K562 (cell line): ENCODE results near the gene SLC25A4. TPM values are rescaled to one million over a fixed set of nuclear protein-coding genes. Genes with fewer than 3 reads are reported as not detected.

Experiments
- ATAC-seq: fragments of 200-7000 bp; cut with Tn5 transposase; 3 replicates; pipeline ENCODE4 v1.9.1; 2020; ENCODE audit warnings: moderate library complexity
- BruUV-seq: library from RNA; stranded (reverse); fragments of 400-500 nt; replicated peaks from 2 replicates; lab custom pipeline; 2021; lab: Mats Ljungman, UMichigan
- CTCF ChIA-PET: fragments of 300-600 bp; formaldehyde crosslinking; extraction: SDS; loops from one replicate; lab custom pipeline; 2021; ENCODE audit warnings: low intra/inter-chr PET ratio; lab: Yijun Ruan, JAX
- POLR2A ChIA-PET: fragments of 300-600, 350-650 bp; sonication (Branson Sonifier 250); formaldehyde crosslinking; extraction: SDS; loops from one replicate; lab custom pipeline; 2021; ENCODE audit warnings: antibody characterized with exemption, inconsistent platforms; lab: Yijun Ruan, JAX
- DNase-seq, 4 experiments: peaks; one replicate each; pipeline versions ENCODE4 v3.0.0 to v3.0.0-alpha.2; 2011 to 2018; ENCODE audit warnings: low spot score in 3 of 4, mixed read lengths in 3 of 4; ENCODE audit errors: extremely low read depth in 1 of 4
- FAIRE-seq: peaks from 2 replicates; lab custom pipeline; 2011; peaks lifted over from hg19 to GRCh38; lab: Jason Lieb, UNC
- H2AFZ ChIP-seq: 2 replicates; pipeline ENCODE4 v1.6.0; 2011; ENCODE audit warnings: low read depth, low read length, control low read depth, inconsistent platforms
- H3K27ac ChIP-seq: fragments of 200-600 bp; 3 replicates; pipeline ENCODE4 v1.8.0; 2011; ENCODE audit warnings: low read depth, mild to moderate bottlenecking, control low read depth, inconsistent platforms, low read length, moderate library complexity, mixed read lengths; ENCODE audit errors: extremely low read depth
- H3K27me3 ChIP-seq, 2 experiments: fragments of 300-600 bp in 1 of 2; 2 replicates in 1 of 2; 3 replicates in 1 of 2; pipeline versions ENCODE4 v1.6.0 to v1.8.0; 2011; ENCODE audit warnings: inconsistent platforms in 2 of 2, low read length in 2 of 2, mild to moderate bottlenecking in 1 of 2, mixed read lengths in 1 of 2, moderate library complexity in 1 of 2; ENCODE audit not compliant: control insufficient read depth in 2 of 2, insufficient read depth in 2 of 2
- H3K36me3 ChIP-seq: fragments of 300-600 bp; 3 replicates; pipeline ENCODE4 v1.8.0; 2011; ENCODE audit warnings: mild to moderate bottlenecking, low read length, inconsistent platforms; ENCODE audit not compliant: control insufficient read depth, insufficient read depth
- H3K4me1 ChIP-seq, 2 experiments: fragments of 200-600 bp in 1 of 2; replicated peaks in 1 of 2; 2 replicates in 1 of 2; 3 replicates in 1 of 2; pipeline versions ENCODE4 v1.5.1 to v1.8.0; 2011; ENCODE audit warnings: inconsistent platforms in 2 of 2, low read length in 2 of 2, mild to moderate bottlenecking in 1 of 2, mixed read lengths in 1 of 2, moderate library complexity in 1 of 2; ENCODE audit not compliant: control insufficient read depth in 2 of 2, insufficient read depth in 2 of 2
- H3K4me2 ChIP-seq: 2 replicates; pipeline ENCODE4 v1.6.1; 2011; ENCODE audit warnings: low read length, control low read depth, inconsistent platforms, mixed read lengths; ENCODE audit not compliant: insufficient read depth
- H3K4me3 ChIP-seq: fragments of 200-600 bp; sonication (generic), shearing (Covaris generic); 2 replicates; pipeline ENCODE4 v1.5.1; 2016; ENCODE audit warnings: control low read depth, inconsistent platforms
- H3K79me2 ChIP-seq: fragments of 200-600 bp; 3 replicates; pipeline ENCODE4 v1.8.0; 2011; ENCODE audit warnings: low read length, inconsistent platforms; ENCODE audit not compliant: control insufficient read depth, insufficient read depth
- H3K9ac ChIP-seq, 2 experiments: 2 replicates each; pipeline versions ENCODE4 v1.6.0 to v1.6.1; 2011; ENCODE audit warnings: low read depth in 2 of 2, low read length in 2 of 2, control low read depth in 1 of 2, inconsistent platforms in 1 of 2, mild to moderate bottlenecking in 1 of 2, mixed read lengths in 1 of 2; ENCODE audit not compliant: insufficient read depth in 1 of 2
- H3K9me1 ChIP-seq: one replicate; pipeline ENCODE4 v1.6.0; 2011; ENCODE audit warnings: inconsistent platforms, mild to moderate bottlenecking, low read length, moderate library complexity; ENCODE audit not compliant: control insufficient read depth, insufficient read depth
- H3K9me3 ChIP-seq: replicated peaks from 2 replicates; pipeline ENCODE4 v1.5.1; 2011; ENCODE audit warnings: low read depth, low read length, inconsistent platforms; ENCODE audit not compliant: control insufficient read depth, insufficient read depth
- H4K20me1 ChIP-seq: replicated peaks from 2 replicates; pipeline ENCODE4 v1.6.1; 2011; ENCODE audit warnings: low read length, inconsistent platforms, mixed read lengths; ENCODE audit not compliant: control insufficient read depth, insufficient read depth
- ARID1B ChIP-seq: fragments of 450-650 bp; IDR thresholded peaks from 2 replicates; pipeline ENCODE4 v1.6.1; 2016; ENCODE audit warnings: antibody characterized with exemption, mild to moderate bottlenecking, inconsistent platforms
- C11orf30 ChIP-seq: fragments of 450-650 bp; IDR thresholded peaks from 2 replicates; pipeline ENCODE4 v1.6.1; 2016; ENCODE audit warnings: low read depth, mild to moderate bottlenecking
- CBFA2T2 ChIP-seq: fragments of 450-650 bp; conservative IDR thresholded peaks from 2 replicates; pipeline ENCODE4 v1.6.1; 2017; ENCODE audit warnings: mild to moderate bottlenecking
- CBFA2T3 ChIP-seq: fragments of 450-650 bp; IDR thresholded peaks from 2 replicates; pipeline ENCODE4 v1.6.1; 2017
- CXXC5 ChIP-seq: fragments of 250-450 bp; sonication (Bioruptor Pico); IDR thresholded peaks from 2 replicates; pipeline ENCODE4 v1.8.0; 2022; ENCODE audit warnings: inconsistent platforms, mild to moderate bottlenecking, moderate library complexity
- GTF2F1 ChIP-seq: IDR thresholded peaks from 2 replicates; pipeline ENCODE4 v1.6.1; 2011; ENCODE audit warnings: low read depth, low read length, improper control_type of control experiment
- GTF3C2 ChIP-seq: IDR thresholded peaks from 3 replicates; pipeline ENCODE4 v1.6.1; 2011; ENCODE audit warnings: borderline replicate concordance, mild to moderate bottlenecking, moderate library complexity; ENCODE audit not compliant: insufficient read length; ENCODE audit errors: extremely low read depth
- HMGXB4 ChIP-seq: sonication (generic); formaldehyde crosslinking; IDR thresholded peaks from 2 replicates; pipeline ENCODE4 v1.8.1; 2023; ENCODE audit warnings: mild to moderate bottlenecking, missing genetic modification reagents
- KDM1A ChIP-seq, 2 experiments: fragments of 450-650 bp; IDR thresholded peaks; 2 replicates each; pipeline ENCODE4 v1.6.1; 2016; ENCODE audit warnings: mild to moderate bottlenecking in 2 of 2
- MECOM ChIP-seq: fragments of 250-450 bp; sonication (Bioruptor Pico); IDR thresholded peaks from 2 replicates; pipeline ENCODE4 v1.8.0; 2022; ENCODE audit warnings: inconsistent platforms
- NFE2 ChIP-seq: IDR thresholded peaks from 2 replicates; pipeline ENCODE4 v1.6.1; 2014; ENCODE audit warnings: antibody characterized with exemption, low read depth
- RBM15 ChIP-seq: fragments of 200-400 bp; formaldehyde crosslinking; IDR thresholded peaks from 2 replicates; pipeline ENCODE4 v1.6.1; 2018; ENCODE audit warnings: mild to moderate bottlenecking, low read length, moderate library complexity; ENCODE audit not compliant: insufficient read depth
- SMARCA4 ChIP-seq: fragments of 450-650 bp; IDR thresholded peaks from 2 replicates; pipeline ENCODE4 v1.6.1; 2016
- UBTF ChIP-seq, 2 experiments: IDR thresholded peaks; 2 replicates each; pipeline ENCODE4 v1.6.1; 2012; ENCODE audit warnings: improper control_type of control experiment in 2 of 2, low read depth in 2 of 2, low read length in 2 of 2, borderline replicate concordance in 1 of 2
- ZBTB7A ChIP-seq: IDR thresholded peaks from 2 replicates; pipeline ENCODE4 v1.6.1; 2011; ENCODE audit warnings: low read depth, mild to moderate bottlenecking, low read length, moderate library complexity, borderline replicate concordance; ENCODE audit not compliant: control insufficient read depth
- WGBS: fragments of 100-300 bp; shearing (Covaris generic); methylation state at CpG from one replicate; pipeline ENCODE4 v1.1.6; 2016; ENCODE audit warnings: low coverage, mixed read lengths; ENCODE audit not compliant: insufficient coverage; ENCODE audit errors: missing lambda C conversion rate; 5-methylcytosine and 5-hydroxymethylcytosine counted together
- in situ Hi-C: fragments of 300-500 bp; cut with MboI; formaldehyde crosslinking; loops from 4 replicates; pipeline ENCODE4 v1.15.0; 2018; ENCODE audit warnings: inconsistent platforms, mixed read lengths
- intact Hi-C: fragments of 100-400 bp; cut with micrococcal nuclease; formaldehyde crosslinking; loops from 2 replicates; pipeline ENCODE4 v1.14.2; 2022
- polyA plus RNA-seq, 8 experiments: library from polyadenylated mRNA; depleted of rRNA in 4 of 8; stranded (reverse) in 5 of 8; unstranded in 3 of 8; fragments of >200 nt; fragmentation: Nextera tagmentation in 2 of 8; fragmentation: Illumina TruSeq in 1 of 8; extraction: Ambion mirVana in 2 of 8; extraction: Trizol in 1 of 8; gene quantifications; 2 replicates each; pipeline versions ENCODE4 v1.2.1 to v1.2.3, GENCODE V29; 2011 to 2014; ENCODE audit warnings: inconsistent platforms in 1 of 8, missing spikeins in 1 of 8
- total RNA-seq, 7 experiments: library from RNA; depleted of rRNA in 6 of 7; stranded (reverse); fragments of >200 nt in 6 of 7; fragmentation: Illumina TruSeq in 2 of 7; extraction: Trizol in 2 of 7; gene quantifications; 2 replicates each; pipeline versions ENCODE4 v1.2.1 to v1.2.3, GENCODE V29; 2011 to 2021; ENCODE audit warnings: low replicate concordance in 1 of 7

SLC25A4 gene
- total and polyA plus RNA-seq, 9 of the 15 experiments (the other 6 are each of a cell fraction or from before 2014, with no cell fraction given), result 8.3 to 28.6 (median 19.5) TPM

GRCh38 chr4:185117300-185117934, 25.6 kb upstream of the SLC25A4 start:
- FAIRE-seq, result peak; percentile 79
- H3K79me2 ChIP-seq, result no peaks in the 10 kb centered on the region
- intact Hi-C loops (no loop called here), in situ Hi-C loops (no loop called here)
- H3K9me3 ChIP-seq, result no peaks in the 10 kb centered on the region
- peak overlapping the region; percentile 55 for H2AFZ ChIP-seq
- 0 out of 3 replicates have a peak overlapping the region, but pooled peaks have one; percentile 11 for H3K27ac ChIP-seq
- BruUV-seq, result no TSS peak
- no peaks in the 10 kb centered on the region for H3K27me3 ChIP-seq
- DNase-seq, result peak in 2 of 4 experiments; percentile 68 to 84
- H4K20me1 ChIP-seq, result no peaks in the 10 kb centered on the region
- H3K9ac ChIP-seq, result 0 out of 4 replicates have a peak overlapping the region, but pooled peaks of 1 of the 2 experiments have one; percentile 8
- peak overlapping the region; percentile 43; the same call in 1 of the 2 replicates for H3K4me2 ChIP-seq
- WGBS, result 16% methylated on average over 6 of the region's 7 CpGs
- H3K36me3 ChIP-seq, result no peaks in the 10 kb centered on the region
- no peak overlapping the region for H3K4me3 ChIP-seq
- peak; percentile 80 for ATAC-seq
- H3K4me1 ChIP-seq, result peaks cover 5 to 38% of the 10 kb centered on the region in 2 experiments
- no peaks in the 10 kb centered on the region for H3K9me1 ChIP-seq
- ChIA-PET CTCF (interaction anchor here (1.3 kb wide), 1 partner anchor 78 kb away, joined by 3 read pairs; no protein-coding TSS in a partner anchor), POLR2A (interaction anchor here (0.5 kb wide), 1 partner anchor 910 kb away, joined by 3 read pairs; no protein-coding TSS in a partner anchor)
- TF ChIP-seq RBM15 (no peak), GTF2F1 (no peak), CBFA2T3 (peak; percentile 55), CBFA2T2 (peak; percentile 27; the same call in 1 of the 2 replicates), NFE2 (peak; percentile 53), UBTF (IDR thresholded peaks at IDR 0.05; ENCODE audit: borderline replicate concordance in 1 of 2, low read depth in 2 of 2, low read length in 2 of 2) (peak; percentile 85 to 87; a peak in 2 of 4 replicates), SMARCA4 (0 out of 2 replicates have a peak, but pooled peaks have one; percentile 24), HMGXB4 (CRISPR knock-in tag) (no peak), GTF3C2 (no peak), ARID1B (peak; percentile 28; the same call in 1 of the 2 replicates), C11orf30 (peak; percentile 77), CXXC5 (CRISPR knock-in tag) (0 out of 2 replicates have a peak, but pooled peaks have one; percentile 23), KDM1A (IDR thresholded peaks at IDR 0.05) (0 out of 4 replicates have a peak, but pooled peaks of 1 of the 2 experiments have one; percentile 12), ZBTB7A (peak; percentile 58; the same call in 1 of the 2 replicates), MECOM (CRISPR knock-in tag) (0 out of 2 replicates have a peak, but pooled peaks have one; percentile 17)
